Osteoblast (primary cell): ENCODE data around the gene BICDL2. TPM values are rescaled to one million over a fixed set of nuclear protein-coding genes. Genes with fewer than 3 reads are reported as not detected.
A peak's percentile ranks its signal among the peaks of the same experiment; 100 is the strongest.

Experiments
- DNase-seq: peaks from one replicate; pipeline ENCODE4 v3.0.0; 2011; ENCODE audit warnings: low spot score, mixed read lengths; ENCODE audit not compliant: insufficient read length; ENCODE audit errors: missing footprints
- H2AFZ ChIP-seq: 2 replicates; pipeline ENCODE4 v1.6.0; 2011; ENCODE audit warnings: mild to moderate bottlenecking, low read length
- H3K27ac ChIP-seq: 2 replicates; pipeline ENCODE4 v1.5.1; 2011; ENCODE audit warnings: mild to moderate bottlenecking, low read depth, low read length, moderate library complexity
- H3K27me3 ChIP-seq: 2 replicates; pipeline ENCODE4 v1.6.0; 2012; ENCODE audit warnings: mild to moderate bottlenecking, control low read depth, inconsistent platforms, low read length, moderate library complexity; ENCODE audit not compliant: insufficient read depth
- H3K36me3 ChIP-seq: 2 replicates; pipeline ENCODE4 v1.5.1; 2011; ENCODE audit warnings: mild to moderate bottlenecking, low read length, control low read depth, moderate library complexity; ENCODE audit not compliant: insufficient read depth
- H3K4me1 ChIP-seq: 2 replicates; pipeline ENCODE4 v1.5.1; 2011; ENCODE audit warnings: mild to moderate bottlenecking, low read length, control low read depth, moderate library complexity; ENCODE audit not compliant: insufficient read depth
- H3K4me2 ChIP-seq: 2 replicates; pipeline ENCODE4 v1.6.0; 2011; ENCODE audit warnings: mild to moderate bottlenecking, low read length; ENCODE audit not compliant: insufficient read depth
- H3K4me3 ChIP-seq: fragments of 200-600 bp; sonication (generic); 3 replicates; pipeline ENCODE4 v1.5.1; 2012; ENCODE audit warnings: mild to moderate bottlenecking, low read length, inconsistent platforms; ENCODE audit not compliant: insufficient read depth
- H3K79me2 ChIP-seq: 2 replicates; pipeline ENCODE4 v1.6.0; 2012; ENCODE audit warnings: mild to moderate bottlenecking, low read length, control low read depth, inconsistent platforms; ENCODE audit not compliant: insufficient read depth
- H3K9me3 ChIP-seq: 2 replicates; pipeline ENCODE4 v1.5.1; 2011; ENCODE audit warnings: low read depth, low read length, control low read depth
- H4K20me1 ChIP-seq: 2 replicates; pipeline ENCODE4 v1.6.0; 2012; ENCODE audit warnings: mild to moderate bottlenecking, low read length, control low read depth; ENCODE audit not compliant: insufficient read depth
- CTCF ChIP-seq: IDR thresholded peaks from 2 replicates; pipeline ENCODE4 v1.5.1; 2011; ENCODE audit warnings: mild to moderate bottlenecking, low read depth, low read length, moderate library complexity; ENCODE audit errors: extremely low read depth
- total RNA-seq: library from RNA; depleted of rRNA; stranded (reverse); fragments of >200 nt; gene quantifications from 2 replicates; pipeline ENCODE4 v1.2.3, GENCODE V29; 2012

BICDL2 gene
- total RNA-seq, 1 donor, result not detected

GRCh38 chr16:3010510-3010909, 26.2 kb downstream of the BICDL2 start:
- Histone ChIP-seq H3K36me3 (no peaks in the 10 kb centered on the region), H3K27me3 (peaks cover 82% of the 10 kb centered on the region), H2AFZ (no peak overlapping the region), H3K4me2 (no peak overlapping the region), H3K27ac (no peak overlapping the region), H3K79me2 (no peaks in the 10 kb centered on the region), H3K4me1 (no peaks in the 10 kb centered on the region), H3K9me3 (no peaks in the 10 kb centered on the region), H4K20me1 (no peaks in the 10 kb centered on the region), H3K4me3 (no peak overlapping the region)
- TF ChIP-seq CTCF, result no peak
- no peak for DNase-seq

- H2AFZ ChIP-seq, result no peak overlapping the region
- H3K27me3 ChIP-seq, result peaks cover 88% of the 10 kb centered on the region
- no peak overlapping the region for H3K4me2 ChIP-seq
Observed at GRCh38 chr16:3009568-3010390, 27.0 kb downstream of the BICDL2 start.

GRCh38 chr16:3008690-3009037, 28.1 kb downstream of the BICDL2 start:
- no peaks in the 10 kb centered on the region for H3K9me3 ChIP-seq
- H3K4me1 ChIP-seq, result no peaks in the 10 kb centered on the region
- H3K79me2 ChIP-seq, result no peaks in the 10 kb centered on the region
- H3K27ac ChIP-seq, result no peak overlapping the region
- TF ChIP-seq CTCF, result no peak
- DNase-seq, result peak; percentile 80
- no peaks in the 10 kb centered on the region for H4K20me1 ChIP-seq
- H3K4me2 ChIP-seq, result no peak overlapping the region
- H3K36me3 ChIP-seq, result no peaks in the 10 kb centered on the region
- no peak overlapping the region for H2AFZ ChIP-seq
- H3K27me3 ChIP-seq, result peaks cover 80% of the 10 kb centered on the region
- H3K4me3 ChIP-seq, result no peak overlapping the region

More at GRCh38 chr16:3009568-3010390, 27.0 kb downstream of the BICDL2 start:
- Histone ChIP-seq H3K9me3 (no peaks in the 10 kb centered on the region), H3K27ac (no peak overlapping the region), H3K4me3 (no peak overlapping the region), H3K79me2 (no peaks in the 10 kb centered on the region), H3K4me1 (no peaks in the 10 kb centered on the region), H3K36me3 (no peaks in the 10 kb centered on the region), H4K20me1 (no peaks in the 10 kb centered on the region)
- peak; percentile 89 for DNase-seq
- TF ChIP-seq CTCF, result no peak

GRCh38 chr16:3007957-3008689, 28.6 kb downstream of the BICDL2 start:
- Histone ChIP-seq H2AFZ (no peak overlapping the region), H3K4me2 (no peak overlapping the region), H3K79me2 (no peaks in the 10 kb centered on the region), H4K20me1 (no peaks in the 10 kb centered on the region), H3K4me3 (no peak overlapping the region), H3K9me3 (no peaks in the 10 kb centered on the region), H3K36me3 (no peaks in the 10 kb centered on the region), H3K27ac (no peak overlapping the region), H3K27me3 (peaks cover 75% of the 10 kb centered on the region), H3K4me1 (no peaks in the 10 kb centered on the region)
- TF ChIP-seq CTCF, result no peak
- no peak for DNase-seq
